ENCODE results near the gene IFFO2.

IFFO2 gene

GRCh38 chr1:18972991-18973390 is 16.5 kb upstream of the IFFO2 start:
- no peak for FAIRE-seq

GRCh38 chr1:18972531-18972930 is 16.1 kb upstream of the IFFO2 start:
- FAIRE-seq: peak; percentile 36
- peak; percentile 34 for DNase-seq (ENCODE audit: low spot score)

More at GRCh38 chr1:18972991-18973390, 16.5 kb upstream of the IFFO2 start:
- no peak for DNase-seq (ENCODE audit: low spot score)

GRCh38 chr1:18970762-18971161 is 14.3 kb upstream of the IFFO2 start:
- DNase-seq (ENCODE audit: low spot score) (no peak), FAIRE-seq (no peak)

- DNase-seq (ENCODE audit: low spot score) (no peak), FAIRE-seq (no peak)
Measured at GRCh38 chr1:18970358-18970757, 13.9 kb upstream of the IFFO2 start.

- DNase-seq (ENCODE audit: low spot score) (no peak), FAIRE-seq (no peak)
Measured at GRCh38 chr1:18967066-18967690, 10.7 kb upstream of the IFFO2 start.

- peak; percentile 90 for DNase-seq (ENCODE audit: low spot score)
- FAIRE-seq: peak; percentile 76
Measured at GRCh38 chr1:18965206-18966173, 9.0 kb upstream of the IFFO2 start.

GRCh38 chr1:18963968-18964367 is 7.5 kb upstream of the IFFO2 start:
- FAIRE-seq (no peak), DNase-seq (ENCODE audit: low spot score) (no peak)

- DNase-seq (ENCODE audit: low spot score): no peak
- no peak for FAIRE-seq
Measured at GRCh38 chr1:18962855-18963737, 6.6 kb upstream of the IFFO2 start.

- DNase-seq (ENCODE audit: low spot score): no peak
- FAIRE-seq: no peak
Measured at GRCh38 chr1:18962121-18962721, 5.7 kb upstream of the IFFO2 start.

- no peak for FAIRE-seq
- DNase-seq (ENCODE audit: low spot score): no peak
Measured at GRCh38 chr1:18960821-18961220, 4.3 kb upstream of the IFFO2 start.

GRCh38 chr1:18960409-18960808 is 3.9 kb upstream of the IFFO2 start:
- no peak for FAIRE-seq
- no peak for DNase-seq (ENCODE audit: low spot score)

GRCh38 chr1:18959591-18959990 is 3.1 kb upstream of the IFFO2 start:
- no peak for FAIRE-seq
- DNase-seq (ENCODE audit: low spot score): no peak

GRCh38 chr1:18957532-18958300 is 1.2 kb upstream of the IFFO2 start:
- DNase-seq (ENCODE audit: low spot score) (peak; percentile 69), FAIRE-seq (peak; percentile 90)

GRCh38 chr1:18957136-18957521 is 653 bp upstream of the IFFO2 start:
- FAIRE-seq: no peak
- no peak for DNase-seq (ENCODE audit: low spot score)

GRCh38 chr1:18955441-18956192 is 859 bp downstream of the IFFO2 start:
- FAIRE-seq (no peak), DNase-seq (ENCODE audit: low spot score) (no peak)

GRCh38 chr1:18955131-18955440 is 1.4 kb downstream of the IFFO2 start:
- no peak for FAIRE-seq
- DNase-seq (ENCODE audit: low spot score): no peak

GRCh38 chr1:18954270-18955071 is 2.0 kb downstream of the IFFO2 start:
- FAIRE-seq (no peak), DNase-seq (ENCODE audit: low spot score) (no peak)

- DNase-seq (ENCODE audit: low spot score): no peak
- no peak for FAIRE-seq
Measured at GRCh38 chr1:18953731-18954231, 2.7 kb downstream of the IFFO2 start.
